Lung (tissue), 12 donors: ENCODE measurements around the gene SH3PXD2A. TPM values are rescaled to one million over a fixed set of nuclear protein-coding genes. Genes with fewer than 3 reads are reported as not detected.

Experiments used
- ATAC-seq: fragments of 200-7000 bp; cut with Tn5 transposase; one replicate; pipeline ENCODE4 v1.9.1; 2020; ENCODE audit warnings: moderate number of reproducible peaks; ENCODE audit not compliant: insufficient read depth, low FRiP score
- DNase-seq, 3 donors: peaks; one replicate each; pipeline ENCODE4 v3.0.0-alpha.2; 2013 to 2017
- H3K27ac ChIP-seq, 2 donors: one replicate each; pipeline ENCODE4 v1.5.1; 2013; ENCODE audit warnings: mild to moderate bottlenecking in 2 of 2, moderate library complexity in 2 of 2, control low read depth in 1 of 2, inconsistent platforms in 1 of 2, low read depth in 1 of 2, low read length in 1 of 2
- H3K27me3 ChIP-seq, 3 donors: one replicate each; pipeline ENCODE4 v1.5.1; 2013; ENCODE audit warnings: low read length in 2 of 3; ENCODE audit not compliant: control insufficient read depth in 3 of 3, insufficient read depth in 3 of 3
- H3K36me3 ChIP-seq, 4 donors: one replicate each; pipeline ENCODE4 v1.5.1; 2013; ENCODE audit warnings: low read length in 4 of 4, mild to moderate bottlenecking in 1 of 4, moderate library complexity in 1 of 4; ENCODE audit not compliant: control insufficient read depth in 4 of 4, insufficient read depth in 4 of 4
- H3K4me1 ChIP-seq, 5 donors: one replicate each; pipeline ENCODE4 v1.5.1; 2013; ENCODE audit warnings: low read length in 5 of 5, mild to moderate bottlenecking in 2 of 5, moderate library complexity in 1 of 5; ENCODE audit not compliant: control insufficient read depth in 5 of 5, insufficient read depth in 5 of 5
- H3K4me3 ChIP-seq: one replicate; pipeline ENCODE4 v1.5.1; 2013; ENCODE audit warnings: mild to moderate bottlenecking, control low read depth, moderate library complexity
- H3K9ac ChIP-seq, 2 donors: one replicate each; pipeline ENCODE4 v1.5.1; 2013; ENCODE audit warnings: low read length in 2 of 2, control low read depth in 1 of 2; ENCODE audit not compliant: insufficient read depth in 1 of 2
- H3K9me3 ChIP-seq, 4 donors: one replicate each; pipeline ENCODE4 v1.5.1; 2013; ENCODE audit warnings: low read length in 3 of 4, mild to moderate bottlenecking in 1 of 4, moderate library complexity in 1 of 4; ENCODE audit not compliant: control insufficient read depth in 4 of 4, insufficient read depth in 3 of 4
- CTCF ChIP-seq: IDR thresholded peaks from 2 replicates; pipeline ENCODE4 v1.5.1; 2012; ENCODE audit warnings: mild to moderate bottlenecking; ENCODE audit errors: control extremely low read depth, extremely low read depth
- WGBS, 2 donors: extraction: QIAGEN DNeasy Blood & Tissue Kit; methylation state at CpG; one replicate each; pipeline ENCODE4 v1.1.7; 2013; 5-methylcytosine and 5-hydroxymethylcytosine counted together
- polyA plus RNA-seq, 2 donors: library from polyadenylated mRNA; stranded (reverse); fragments of 200-250 nt; gene quantifications; one replicate each; pipeline ENCODE4 v1.2.1, GENCODE V29; 2013
- total RNA-seq, 2 donors: library from RNA; depleted of rRNA in 1 of 2; stranded (reverse); fragments of >200 nt in 1 of 2; gene quantifications; one replicate each; pipeline ENCODE4 v1.2.1, GENCODE V29; 2014 to 2021
- donor health status: control.
- donor health status: control.
- donor health status: Bipolar disorder and iron deficiency.
- donor health status: healthy.
- donor health status: DM: yes; HTN: yes; CAD: no.

Gene SH3PXD2A
- total and polyA plus RNA-seq, 4 donors = 9.9 to 53.2 (median 29.2) TPM

GRCh38 chr10:103605359-103606096, 249.8 kb downstream of the SH3PXD2A start:
- DNase-seq (peak; percentile 50 to 58 (median 51)), ATAC-seq (peak; percentile 30)
- Histone ChIP-seq H3K27me3 (no peaks in the 10 kb centered on the region), H3K4me3 (no peak overlapping the region), H3K4me1 (no peaks in the 10 kb centered on the region), H3K36me3 (peaks cover 0 to 42% (median 38%) of the 10 kb centered on the region in 4 donors), H3K27ac (no peak overlapping the region), H3K9me3 (peaks cover 0 to 2% (median 0%) of the 10 kb centered on the region in 4 donors), H3K9ac (no peak overlapping the region)
- WGBS, 2 donors = 75 to 79% methylated on average over 12 of the region's 12 CpGs
- peak; percentile 46 for TF ChIP-seq CTCF

- Histone ChIP-seq H3K4me3 (no peak overlapping the region), H3K9me3 (no peaks in the 10 kb centered on the region), H3K27ac (no peak overlapping the region), H3K9ac (no peak overlapping the region), H3K36me3 (peaks cover 0 to 34% (median 25%) of the 10 kb centered on the region in 4 donors), H3K4me1 (peaks cover 0 to 5% (median 0%) of the 10 kb centered on the region in 5 donors), H3K27me3 (no peaks in the 10 kb centered on the region)
- ATAC-seq (no peak), DNase-seq (no peak)
- WGBS, 2 donors = 95 to 97% methylated on average over 23 of the region's 23 CpGs
- no peak for TF ChIP-seq CTCF
These were observed 252.0 kb downstream of the SH3PXD2A start for GRCh38 chr10:103603382-103603781.

- H3K4me1 ChIP-seq = peaks cover 0 to 5% (median 0%) of the 10 kb centered on the region in 5 donors
- H3K9ac ChIP-seq = no peak overlapping the region
- no peak for ATAC-seq
- WGBS, 2 donors = 94 to 96% methylated on average over 16 of the region's 16 CpGs
- H3K4me3 ChIP-seq = no peak overlapping the region
- peaks cover 0 to 34% (median 25%) of the 10 kb centered on the region in 4 donors for H3K36me3 ChIP-seq
- no peak for DNase-seq
- no peak for TF ChIP-seq CTCF
- H3K27ac ChIP-seq = no peak overlapping the region
- H3K27me3 ChIP-seq = no peaks in the 10 kb centered on the region
- H3K9me3 ChIP-seq = no peaks in the 10 kb centered on the region
These were observed 252.6 kb downstream of the SH3PXD2A start for GRCh38 chr10:103602852-103603155.
